Right atrium auricular region (tissue), 2 donors: ENCODE measurements around the gene TET1. TPM values are rescaled to one million over a fixed set of nuclear protein-coding genes. Genes with fewer than 3 reads are reported as not detected.
"Not testable (repeated sequence)": the region's sequence is repeated elsewhere in the genome, so short reads cannot be mapped to it uniquely, and the experiment has no call there.

Experiments
- DNase-seq: peaks from one replicate; pipeline ENCODE4 v3.0.0-alpha.2; 2019; ENCODE audit warnings: low spot score
- H3K27ac ChIP-seq, 2 donors: fragments of 200-600 bp; sonication (generic); 1 replicate in 1 of 2; 2 replicates in 1 of 2; pipeline ENCODE4 v1.5.1; 2016 to 2019
- H3K27me3 ChIP-seq, 2 donors: fragments of 200-600 bp; sonication (generic); one replicate each; pipeline versions ENCODE4 v1.5.1 to v1.6.0; 2017 to 2019
- H3K36me3 ChIP-seq: fragments of 200-600 bp; sonication (generic); one replicate; pipeline ENCODE4 v1.5.1; 2016
- H3K4me1 ChIP-seq, 2 donors: fragments of 200-600 bp; sonication (generic); one replicate each; pipeline versions ENCODE4 v1.5.1 to v1.6.0; 2017 to 2019
- H3K4me3 ChIP-seq, 2 donors: fragments of 200-600 bp; sonication (generic); 1 replicate in 1 of 2; 2 replicates in 1 of 2; pipeline ENCODE4 v1.5.1; 2017 to 2019; ENCODE audit warnings: mild to moderate bottlenecking in 1 of 2, moderate library complexity in 1 of 2
- H3K9me3 ChIP-seq, 2 donors: fragments of 200-600 bp; sonication (generic); one replicate each; pipeline ENCODE4 v1.5.1; 2019
- CTCF ChIP-seq, 2 donors: fragments of 200-600 bp; sonication (generic); IDR thresholded peaks; one replicate each; pipeline ENCODE4 v1.5.1; 2019; ENCODE audit warnings: antibody characterized with exemption in 2 of 2
- total RNA-seq, 2 donors: library from RNA; depleted of rRNA; stranded (reverse); fragments of >200 nt; gene quantifications; one replicate each; pipeline ENCODE4 v1.1.0, GENCODE V29; 2016

TET1 gene
- total RNA-seq: 1 to 10 TPM; 2.4 to 3.0 TPM

- no peak for TF ChIP-seq CTCF (IDR thresholded peaks at IDR 0.05)
- no peaks in the 10 kb centered on the region for H3K9me3 ChIP-seq
- H3K4me1 ChIP-seq: peaks cover 0 to 20% of the 10 kb centered on the region in 2 donors
- DNase-seq: no peak
- no peaks in the 10 kb centered on the region for H3K36me3 ChIP-seq
- H3K27ac ChIP-seq: peak within 1 kb of the TSS in 1 of 2 donors; percentile 51
- H3K27me3 ChIP-seq: no peaks in the 10 kb centered on the region
- peak within 1 kb of the TSS; percentile 65 to 78 for H3K4me3 ChIP-seq
Measured at GRCh38 chr10:68560186-68560942, at the start of gene TET1. TET1 (plus strand) TSS chr10:68560337; CDS start chr10:68572339, 12,002 bp downstream.

GRCh38 chr10:68516216-68516615 is 43.9 kb upstream of the TET1 start:
- H3K36me3 ChIP-seq, H3K9me3 ChIP-seq, DNase-seq, H3K27ac ChIP-seq, H3K4me3 ChIP-seq, H3K4me1 ChIP-seq, H3K27me3 ChIP-seq: not testable (repeated sequence)

- Histone ChIP-seq H3K4me1 (no peaks in the 10 kb centered on the region), H3K36me3 (no peaks in the 10 kb centered on the region), H3K27me3 (no peaks in the 10 kb centered on the region), H3K27ac (no peak overlapping the region), H3K4me3 (no peak overlapping the region), H3K9me3 (no peaks in the 10 kb centered on the region)
- TF ChIP-seq CTCF (IDR thresholded peaks at IDR 0.05): no peak
- no peak for DNase-seq
Measured at GRCh38 chr10:68516766-68517165, 43.4 kb upstream of the TET1 start.

GRCh38 chr10:68517188-68517587 is 42.9 kb upstream of the TET1 start:
- no peaks in the 10 kb centered on the region for H3K27me3 ChIP-seq
- DNase-seq: no peak
- no peak for TF ChIP-seq CTCF (IDR thresholded peaks at IDR 0.05)
- no peak overlapping the region for H3K4me3 ChIP-seq
- no peak overlapping the region for H3K27ac ChIP-seq
- H3K36me3 ChIP-seq: no peaks in the 10 kb centered on the region
- H3K4me1 ChIP-seq: no peaks in the 10 kb centered on the region
- no peaks in the 10 kb centered on the region for H3K9me3 ChIP-seq

GRCh38 chr10:68518609-68519008 is 41.5 kb upstream of the TET1 start:
- not testable (repeated sequence) for H3K4me3 ChIP-seq, DNase-seq, H3K27ac ChIP-seq, H3K36me3 ChIP-seq, H3K4me1 ChIP-seq, H3K9me3 ChIP-seq, H3K27me3 ChIP-seq

- not testable (repeated sequence) for H3K36me3 ChIP-seq, H3K27me3 ChIP-seq, H3K9me3 ChIP-seq, H3K27ac ChIP-seq, H3K4me1 ChIP-seq, H3K4me3 ChIP-seq, DNase-seq
Measured at GRCh38 chr10:68525490-68526038, 34.6 kb upstream of the TET1 start.

- no peaks in the 10 kb centered on the region for H3K9me3 ChIP-seq
- peak overlapping the region; percentile 70 to 88 for H3K4me3 ChIP-seq
- H3K27me3 ChIP-seq: no peaks in the 10 kb centered on the region
- H3K36me3 ChIP-seq: no peaks in the 10 kb centered on the region
- no peak for DNase-seq
- TF ChIP-seq CTCF (IDR thresholded peaks at IDR 0.05): no peak
- peak overlapping the region; percentile 86 to 94 for H3K27ac ChIP-seq
- H3K4me1 ChIP-seq: peaks cover 0 to 6% of the 10 kb centered on the region in 2 donors
Measured at GRCh38 chr10:68526634-68527307, 33.4 kb upstream of the TET1 start.
